ENCODE results near the gene MRAP.

DNA sequence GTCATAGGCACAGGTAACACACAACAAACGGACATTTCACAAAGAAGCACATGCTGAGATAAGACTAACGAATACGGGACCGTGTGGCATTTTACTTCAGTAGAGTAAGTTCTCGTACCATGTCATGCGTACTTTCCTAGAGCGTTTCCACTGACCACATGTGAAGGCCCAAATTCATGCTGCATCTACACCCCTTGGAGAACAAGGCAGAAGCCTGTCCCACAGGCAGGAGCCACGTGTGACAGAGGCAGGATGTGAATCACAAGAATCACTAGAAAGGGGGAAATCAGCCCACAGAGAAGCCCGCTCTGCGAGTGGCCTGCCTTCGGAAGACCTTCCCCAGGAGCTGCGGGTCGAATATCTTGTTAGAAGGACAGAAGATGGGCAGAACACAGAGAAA, 52.3 kb downstream of the MRAP start:
- TF ChIP-seq, protein P1, sequence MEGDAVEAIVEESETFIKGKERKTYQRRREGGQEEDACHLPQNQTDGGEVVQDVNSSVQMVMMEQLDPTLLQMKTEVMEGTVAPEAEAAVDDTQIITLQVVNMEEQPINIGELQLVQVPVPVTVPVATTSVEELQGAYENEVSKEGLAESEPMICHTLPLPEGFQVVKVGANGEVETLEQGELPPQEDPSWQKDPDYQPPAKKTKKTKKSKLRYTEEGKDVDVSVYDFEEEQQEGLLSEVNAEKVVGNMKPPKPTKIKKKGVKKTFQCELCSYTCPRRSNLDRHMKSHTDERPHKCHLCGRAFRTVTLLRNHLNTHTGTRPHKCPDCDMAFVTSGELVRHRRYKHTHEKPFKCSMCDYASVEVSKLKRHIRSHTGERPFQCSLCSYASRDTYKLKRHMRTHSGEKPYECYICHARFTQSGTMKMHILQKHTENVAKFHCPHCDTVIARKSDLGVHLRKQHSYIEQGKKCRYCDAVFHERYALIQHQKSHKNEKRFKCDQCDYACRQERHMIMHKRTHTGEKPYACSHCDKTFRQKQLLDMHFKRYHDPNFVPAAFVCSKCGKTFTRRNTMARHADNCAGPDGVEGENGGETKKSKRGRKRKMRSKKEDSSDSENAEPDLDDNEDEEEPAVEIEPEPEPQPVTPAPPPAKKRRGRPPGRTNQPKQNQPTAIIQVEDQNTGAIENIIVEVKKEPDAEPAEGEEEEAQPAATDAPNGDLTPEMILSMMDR (IDR thresholded peaks at IDR 0.05; ENCODE audit: low read depth, low read length, poor library complexity, severe bottlenecking) = no peak
- TF ChIP-seq EZH2phosphoT487 (IDR thresholded peaks at IDR 0.05; ENCODE audit: borderline replicate concordance, low read length) = no peak
